Fibroblast of the aortic adventitia (primary cell): ENCODE measurements around the gene KRT13. TPM values are rescaled to one million over a fixed set of nuclear protein-coding genes. Genes with fewer than 3 reads are reported as not detected.
A peak's percentile ranks its signal among the peaks of the same experiment; 100 is the strongest.

Experiments
- DNase-seq: peaks from one replicate; pipeline ENCODE4 v3.0.0-alpha.2; 2010; ENCODE audit warnings: low read depth
- H3K4me3 ChIP-seq: 2 replicates; pipeline ENCODE4 v1.5.1; 2011; ENCODE audit warnings: low read depth, mild to moderate bottlenecking, control low read depth, low read length, moderate library complexity
- CTCF ChIP-seq: IDR thresholded peaks from 2 replicates; pipeline ENCODE4 v1.5.1; 2011; ENCODE audit warnings: mild to moderate bottlenecking, low read length, control low read depth, inconsistent platforms; ENCODE audit not compliant: insufficient read depth
- total RNA-seq: library from RNA; depleted of rRNA; stranded (reverse); fragments of >200 nt; gene quantifications from 2 replicates; pipeline ENCODE4 v1.2.3, GENCODE V29; 2012; ENCODE audit warnings: low replicate concordance

The KRT13 gene
- total RNA-seq, 1 donor, result not detected

GRCh38 chr17:41480581-41480980, 24.8 kb downstream of the KRT13 start:
- TF ChIP-seq CTCF, result no peak
- DNase-seq, result no peak
- H3K4me3 ChIP-seq, result no peak overlapping the region

GRCh38 chr17:41480136-41480535, 25.3 kb downstream of the KRT13 start:
- no peak overlapping the region for H3K4me3 ChIP-seq
- DNase-seq, result no peak
- TF ChIP-seq CTCF, result no peak

GRCh38 chr17:41478237-41478636, 27.2 kb downstream of the KRT13 start:
- H3K4me3 ChIP-seq, result no peak overlapping the region
- no peak for DNase-seq
- no peak for TF ChIP-seq CTCF

GRCh38 chr17:41476866-41477815, 28.3 kb downstream of the KRT13 start:
- no peak overlapping the region for H3K4me3 ChIP-seq
- no peak for TF ChIP-seq CTCF

GRCh38 chr17:41475421-41475820, 30.0 kb downstream of the KRT13 start:
- DNase-seq, result no peak
- no peak for TF ChIP-seq CTCF
- no peak overlapping the region for H3K4me3 ChIP-seq

More at GRCh38 chr17:41476866-41477815, 28.3 kb downstream of the KRT13 start:
- DNase-seq, result no peak

GRCh38 chr17:41474863-41475262, 30.5 kb downstream of the KRT13 start:
- TF ChIP-seq CTCF, result no peak
- peak; percentile 52 for DNase-seq
- no peak overlapping the region for H3K4me3 ChIP-seq
